Stimulated activated CD4-positive, alpha-beta T cell treated with anti-CD3 and anti-CD28 coated beads, TNF-alpha, amount 100 ng/mL, for 24 hours (primary cell): ENCODE data around the gene HDAC3.

Experiments
- DNase-seq, 3 experiments: peaks; one replicate each; pipeline ENCODE4 v3.0.0-alpha.2; 2020; ENCODE audit warnings: low read depth in 3 of 3

HDAC3 gene

GRCh38 chr5:141603923-141604717 is 32.5 kb downstream of the HDAC3 start:
- DNase-seq: no peak

DNA sequence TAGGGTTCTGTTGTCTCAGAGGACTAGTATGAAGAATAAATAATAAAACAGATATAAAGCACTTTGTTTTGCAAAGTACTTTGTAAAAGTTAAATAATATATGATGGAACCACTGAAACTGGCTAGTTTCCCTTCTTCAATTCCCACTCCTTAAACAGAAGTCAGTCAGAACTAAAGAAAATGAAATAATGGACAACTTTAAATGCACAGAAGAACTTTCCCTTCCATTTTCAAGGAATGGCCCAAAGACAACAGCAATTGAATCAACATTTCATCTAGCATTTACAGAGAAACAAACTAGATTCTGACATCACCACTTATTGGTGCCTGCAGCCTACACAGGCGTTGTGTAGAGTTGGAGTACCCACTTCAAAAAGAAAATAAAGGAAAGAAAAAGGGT is 34.0 kb downstream of the HDAC3 start:
- DNase-seq: no peak

DNA sequence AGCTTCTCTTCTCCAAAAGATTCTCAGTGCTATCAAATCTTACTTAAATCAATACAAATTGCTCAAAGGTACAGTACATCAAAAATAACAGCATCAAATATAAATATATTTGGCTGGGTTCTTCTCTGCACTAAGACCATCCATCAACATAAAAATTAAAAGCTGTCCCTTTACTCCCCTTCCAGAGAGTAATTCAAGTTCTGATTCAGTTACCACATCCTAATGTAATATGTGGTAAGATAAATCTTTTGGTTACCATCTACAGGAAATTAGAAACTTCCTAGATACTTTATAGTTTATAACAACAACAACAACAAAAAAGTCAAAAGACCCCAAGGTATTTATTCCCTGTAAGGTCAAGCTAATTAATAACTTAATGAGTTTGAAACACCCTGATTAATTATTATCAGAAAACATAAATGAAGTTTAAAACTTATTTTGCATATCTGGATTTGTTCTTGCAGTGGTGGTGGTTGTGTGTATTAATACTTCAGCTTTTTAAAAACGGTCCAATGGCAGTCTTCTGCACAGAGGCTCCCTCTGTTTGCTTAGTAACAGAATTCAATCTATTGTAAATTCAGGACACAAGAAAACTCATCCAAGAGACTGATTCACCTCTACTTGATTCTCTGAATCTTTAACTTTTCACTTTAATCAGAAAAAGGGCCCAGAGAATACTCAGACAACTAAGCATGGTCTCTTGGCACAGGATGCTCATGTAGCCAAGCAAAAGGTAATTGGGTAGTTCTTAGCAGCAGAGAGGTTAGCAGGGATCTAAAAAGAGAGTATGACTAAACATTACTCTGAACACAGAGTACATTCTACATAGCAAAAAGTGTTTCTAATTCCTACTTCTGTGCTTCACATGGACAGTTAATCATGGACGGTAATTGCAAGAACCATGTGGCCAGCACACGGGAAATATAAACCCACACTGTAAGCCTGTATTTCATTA is 38.0 kb downstream of the HDAC3 start:
- DNase-seq: no peak

DNA sequence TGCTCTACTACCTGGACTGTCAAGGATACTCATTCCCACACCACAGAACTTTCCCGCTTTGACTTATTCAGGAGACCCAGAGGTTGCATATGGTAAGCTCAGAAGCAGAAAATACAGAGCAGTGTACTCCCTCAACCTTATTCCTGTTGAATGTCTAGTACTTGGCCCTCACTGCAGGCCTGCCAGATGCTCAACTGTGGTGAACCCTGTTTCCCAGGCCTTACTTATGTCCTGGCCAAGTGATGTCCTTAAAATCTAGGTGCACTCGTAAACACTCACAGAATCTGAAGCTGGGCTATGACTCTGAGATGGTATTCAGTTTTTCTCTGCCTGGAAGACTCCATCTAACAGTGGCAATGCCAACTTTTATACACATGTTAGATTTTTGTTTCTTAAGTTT is 38.8 kb downstream of the HDAC3 start:
- DNase-seq: no peak

- no peak for DNase-seq
Measured at GRCh38 chr5:141597394-141597793, 39.3 kb downstream of the HDAC3 start.

DNA sequence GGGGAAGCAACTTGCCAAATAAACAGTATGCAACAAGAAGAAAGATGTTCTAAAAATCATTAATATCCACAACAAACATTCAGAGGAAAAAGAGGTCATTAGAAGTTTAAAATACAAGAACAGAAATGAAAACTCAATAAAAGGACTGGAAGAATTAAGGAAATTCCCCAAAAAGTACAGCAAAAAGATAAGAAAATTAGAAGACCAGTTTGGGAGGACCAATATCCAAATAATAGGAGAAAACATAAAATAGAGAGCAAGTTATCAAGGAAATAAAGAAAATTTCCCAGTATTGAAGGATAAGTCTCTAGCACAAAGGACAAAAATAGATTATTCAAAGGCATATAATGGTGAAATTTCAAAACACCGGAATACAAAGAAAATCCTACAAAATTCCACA is 39.8 kb downstream of the HDAC3 start:
- no peak for DNase-seq

- no peak for DNase-seq
Measured at GRCh38 chr5:141590127-141590526, 46.5 kb downstream of the HDAC3 start.

DNA sequence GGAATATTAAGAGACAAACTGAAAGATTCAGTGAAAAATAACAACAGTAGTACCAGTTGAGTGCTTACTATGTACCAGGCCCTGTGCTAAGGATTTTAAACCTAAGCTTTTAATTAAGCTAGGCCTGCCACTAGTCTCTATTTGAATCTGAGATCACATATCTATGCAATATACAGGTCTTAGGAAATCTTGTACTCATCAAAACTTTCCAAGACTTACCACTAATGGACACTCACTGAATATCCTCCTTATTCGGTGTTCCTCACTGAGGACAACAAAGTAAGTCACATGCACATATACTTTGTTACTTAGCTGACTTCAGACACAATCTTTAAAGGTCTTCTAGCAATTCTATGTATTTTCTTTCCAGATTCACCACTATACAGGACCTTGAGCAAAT is 50.4 kb downstream of the HDAC3 start:
- DNase-seq: no peak

GRCh38 chr5:141585594-141585993 is 51.1 kb downstream of the HDAC3 start:
- no peak for DNase-seq

DNA sequence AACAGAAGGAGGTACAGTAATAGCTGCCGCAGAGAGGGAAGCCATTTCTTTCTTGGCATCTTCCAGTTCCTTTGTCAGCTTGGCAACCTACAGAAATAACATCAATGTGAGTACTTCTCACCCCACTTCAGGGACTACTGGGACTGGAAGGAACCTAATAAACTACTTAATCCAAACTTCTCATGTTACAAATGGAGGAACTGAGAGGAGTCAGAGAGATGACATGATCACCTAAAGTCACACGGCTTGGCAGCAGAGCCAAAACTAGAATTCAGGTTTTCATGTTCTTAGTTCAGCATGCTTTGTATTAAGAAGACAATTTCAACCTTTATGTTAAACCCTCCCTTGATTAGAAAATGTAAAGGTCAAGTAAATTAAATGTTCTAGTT is 62.5 kb downstream of the HDAC3 start:
- no peak for DNase-seq

GRCh38 chr5:141573489-141574121 is 63.0 kb downstream of the HDAC3 start:
- DNase-seq: no peak
